GM21737 (cell line): ENCODE results near the gene CLRN3.

Experiments
- ATAC-seq: cut with Tn5 transposase; IDR thresholded peaks from one replicate; pipeline ENCODE4 v1.9.1; 2021; ENCODE audit warnings: mild to moderate bottlenecking, moderate library complexity; ENCODE audit not compliant: unreplicated experiment

The CLRN3 gene

DNA sequence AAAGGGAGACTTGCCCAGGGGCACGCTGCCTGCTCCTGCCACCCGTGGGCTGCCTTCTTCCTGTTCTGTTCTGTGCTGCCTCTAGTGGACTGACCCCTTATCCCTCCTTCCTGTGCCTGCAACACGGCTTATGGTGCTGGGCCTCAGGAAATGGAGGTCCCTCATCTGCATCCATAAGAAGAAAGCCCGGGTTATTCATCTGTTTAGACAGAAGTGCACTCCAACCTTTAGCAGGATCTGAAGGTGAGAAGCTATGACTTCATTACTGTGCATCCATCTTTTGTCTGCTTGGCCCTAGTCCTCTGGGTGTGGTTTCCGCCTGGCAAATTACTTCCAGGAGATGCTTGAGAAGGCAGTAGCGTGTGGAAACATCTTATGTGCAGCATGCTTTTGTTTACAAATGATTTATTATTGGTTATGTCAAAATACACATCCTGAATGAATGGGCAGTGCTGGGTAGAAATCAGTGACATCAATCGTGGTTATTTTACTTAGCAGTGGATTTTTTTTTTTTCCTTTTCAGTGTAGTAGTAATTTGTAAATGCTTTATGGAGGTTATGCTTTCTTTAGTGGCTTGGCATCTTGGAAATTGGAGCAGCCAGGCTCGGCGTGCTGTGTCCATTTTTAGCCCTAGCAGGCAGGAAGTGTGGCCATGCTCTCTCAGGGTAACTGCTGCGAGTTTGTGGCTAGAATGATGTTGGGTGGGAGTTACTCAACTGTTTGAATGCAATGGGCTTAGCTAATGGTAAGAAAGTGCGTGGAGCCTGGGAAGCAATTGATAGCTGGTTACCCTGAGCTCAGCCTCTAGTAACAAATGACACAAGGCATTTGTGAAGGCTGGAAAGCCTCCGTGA, 26.9 kb upstream of the CLRN3 start:
- no peak for ATAC-seq

DNA sequence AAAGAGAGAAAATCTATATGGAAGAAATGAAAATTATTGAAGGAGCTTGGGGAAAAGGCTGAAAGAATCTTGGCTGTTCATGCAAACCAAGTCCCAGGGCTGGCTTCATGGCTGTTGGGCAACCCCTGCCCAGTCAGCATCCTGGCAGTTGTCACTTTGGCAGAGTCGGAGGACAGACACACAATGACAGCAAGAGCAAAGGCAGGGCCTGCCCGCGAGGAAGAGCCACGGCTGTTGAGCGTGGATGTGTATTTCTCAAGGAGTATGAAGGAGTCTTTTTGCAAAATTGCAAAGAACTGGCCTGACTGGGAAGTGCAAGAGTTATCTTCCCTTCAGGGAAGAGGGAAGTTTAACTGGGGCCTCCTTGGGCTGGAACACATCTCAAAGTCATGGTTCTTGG, 25.8 kb upstream of the CLRN3 start:
- no peak for ATAC-seq

DNA sequence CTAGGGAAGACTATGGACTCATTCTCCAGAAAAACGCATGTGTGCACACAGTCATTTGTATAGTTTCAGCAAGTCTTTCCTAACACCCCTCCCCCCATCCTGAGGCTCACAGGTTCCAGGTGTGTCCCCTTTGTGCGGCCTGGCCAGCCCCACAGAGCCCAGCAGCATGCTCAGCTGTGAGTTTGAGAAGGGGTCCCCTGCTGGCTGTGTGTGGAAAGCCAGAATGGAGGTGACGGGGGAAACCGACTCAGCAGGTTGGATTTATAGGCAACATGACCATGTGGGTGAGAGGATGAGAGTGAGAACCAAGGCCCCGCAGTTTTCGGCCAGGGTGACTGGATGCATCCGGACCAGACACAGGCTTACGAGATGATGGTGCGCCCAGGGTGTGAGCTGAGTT, 24.1 kb upstream of the CLRN3 start:
- ATAC-seq: no peak

DNA sequence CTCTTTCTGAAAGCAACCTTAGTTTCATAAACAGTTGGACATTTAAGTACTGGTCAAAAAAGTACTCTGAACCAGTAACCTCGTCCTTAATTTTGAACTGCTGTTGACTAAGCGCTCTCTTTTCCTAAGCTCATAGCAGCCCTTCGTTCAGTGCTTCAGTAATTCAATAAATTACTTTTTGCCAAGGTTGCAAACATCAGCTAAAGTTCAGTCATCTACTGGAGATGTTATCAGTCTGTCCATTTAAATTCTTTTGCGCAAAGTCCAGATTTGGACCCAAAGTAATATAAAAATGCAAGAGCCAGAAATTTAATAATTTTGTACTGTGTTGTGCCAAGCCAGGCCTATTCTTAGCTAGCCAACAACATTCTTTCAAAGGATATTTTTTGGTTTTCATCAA, 22.6 kb upstream of the CLRN3 start:
- ATAC-seq: no peak

DNA sequence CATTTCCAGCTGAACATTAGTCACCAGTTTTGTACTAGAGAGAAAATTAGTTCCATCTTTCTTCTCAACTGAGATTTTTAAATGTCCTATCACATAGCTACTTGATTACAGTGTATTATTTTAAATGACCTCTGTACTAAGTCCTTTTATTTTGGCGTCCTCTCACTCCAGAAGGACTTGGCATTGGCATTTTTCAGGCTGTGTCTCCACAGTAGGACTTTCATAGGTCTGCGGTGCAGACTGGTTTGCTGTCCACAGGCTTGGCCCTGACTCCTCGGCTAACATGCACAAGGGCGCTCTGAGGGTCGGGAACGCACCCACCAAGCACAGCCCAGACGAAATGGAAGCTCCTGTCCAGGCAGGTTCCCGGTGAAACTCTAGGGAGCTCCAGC, 20.6 kb upstream of the CLRN3 start:
- ATAC-seq: no peak

DNA sequence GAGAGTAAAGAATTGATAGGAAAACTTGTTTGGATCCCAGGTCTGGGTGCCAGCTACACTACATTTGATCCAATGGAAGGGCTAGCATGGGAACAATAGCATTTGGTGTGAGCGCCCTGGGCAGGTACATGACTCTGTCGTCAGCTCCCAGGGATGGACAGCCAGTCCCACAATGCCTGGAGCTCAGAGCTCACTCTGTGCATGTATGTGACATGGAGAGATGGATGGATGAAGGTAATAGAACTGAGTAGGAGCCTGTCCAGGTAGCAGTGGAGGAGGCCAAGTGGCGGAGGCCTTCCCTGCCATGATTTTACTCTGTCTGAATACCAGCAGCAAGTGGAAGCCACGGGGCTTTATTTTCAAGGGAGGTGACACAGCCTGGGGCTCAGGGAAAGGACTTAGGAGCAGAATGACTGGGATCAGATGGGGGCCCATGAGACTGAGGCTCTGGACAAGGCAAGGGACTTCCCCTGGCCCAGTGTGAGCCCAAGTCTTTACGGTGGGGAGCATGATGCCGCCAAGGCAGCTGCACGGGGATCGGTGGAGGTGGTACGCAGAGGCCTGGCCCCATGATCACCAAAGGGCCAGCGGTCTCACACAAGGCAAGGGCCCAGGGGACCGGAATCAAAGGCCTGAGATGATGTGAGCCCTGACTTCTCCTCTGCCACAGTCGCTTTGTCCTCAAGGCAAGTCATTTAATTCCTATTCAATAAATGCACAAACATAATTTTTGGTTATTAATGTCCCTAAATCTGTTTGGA, 20.0 kb upstream of the CLRN3 start:
- no peak for ATAC-seq

DNA sequence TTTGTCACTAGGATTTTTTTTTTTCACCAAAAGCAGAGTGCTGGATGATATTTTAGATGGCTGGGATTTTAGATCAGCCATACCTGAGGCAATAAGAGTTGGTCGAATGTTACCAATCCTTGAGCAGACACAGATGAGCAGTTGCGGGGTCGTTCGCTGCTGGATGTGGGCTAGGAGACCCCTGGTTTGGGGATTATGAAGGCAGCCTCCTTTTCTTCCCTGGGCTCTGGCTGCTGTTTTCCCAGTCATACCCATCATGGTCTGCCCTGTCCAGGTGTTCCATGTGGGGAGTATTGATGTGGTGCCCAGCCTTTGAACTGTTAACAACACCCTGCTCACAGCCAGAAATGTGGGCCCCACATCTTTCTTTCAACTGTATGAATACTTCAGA, 19.1 kb upstream of the CLRN3 start:
- no peak for ATAC-seq

DNA sequence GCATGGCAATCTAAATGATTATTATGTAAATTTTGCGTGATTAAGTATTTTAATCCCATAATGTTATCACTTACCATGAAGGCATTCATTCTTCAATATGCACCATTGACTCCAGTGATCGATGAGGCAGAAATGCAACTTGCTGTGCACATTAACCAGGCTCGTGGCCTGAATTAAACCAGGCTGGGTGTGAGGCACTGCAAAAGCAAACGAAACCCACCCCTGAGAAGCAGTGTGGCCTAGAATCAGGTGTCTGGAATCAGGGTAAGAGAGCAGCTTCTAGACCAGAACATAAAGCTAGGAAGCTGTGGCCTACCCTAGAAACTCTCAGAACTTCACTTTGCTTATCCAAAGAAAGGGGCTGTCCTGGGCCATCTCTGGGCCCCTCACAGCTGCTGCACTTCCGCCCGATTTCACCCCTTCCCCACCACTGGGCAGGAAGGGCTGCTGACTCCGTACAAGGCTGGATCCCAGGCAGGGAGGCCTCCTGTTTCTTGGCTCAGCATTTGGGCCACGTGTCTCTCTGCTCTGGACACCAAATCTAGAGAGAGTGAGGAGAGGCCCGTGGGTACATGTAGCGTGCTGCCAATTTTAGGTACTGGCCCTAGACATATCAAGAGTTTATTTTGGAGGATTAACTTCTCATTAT, 18.6 kb upstream of the CLRN3 start:
- no peak for ATAC-seq

DNA sequence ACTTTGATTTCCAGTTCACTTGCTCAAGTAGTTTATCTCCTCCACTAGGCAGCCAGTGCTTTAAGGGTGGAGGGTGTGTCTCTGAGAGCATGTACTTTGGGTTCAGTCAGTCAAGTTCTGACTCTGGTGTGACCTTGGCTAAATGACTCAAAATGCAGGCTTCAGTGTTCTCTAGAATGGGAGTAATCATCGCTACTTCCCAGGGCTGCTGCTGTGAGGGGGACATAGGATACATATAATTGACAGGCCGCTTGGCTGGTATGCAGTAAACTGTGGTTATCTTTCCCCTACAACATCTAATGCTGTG, 17.7 kb upstream of the CLRN3 start:
- ATAC-seq: no peak

DNA sequence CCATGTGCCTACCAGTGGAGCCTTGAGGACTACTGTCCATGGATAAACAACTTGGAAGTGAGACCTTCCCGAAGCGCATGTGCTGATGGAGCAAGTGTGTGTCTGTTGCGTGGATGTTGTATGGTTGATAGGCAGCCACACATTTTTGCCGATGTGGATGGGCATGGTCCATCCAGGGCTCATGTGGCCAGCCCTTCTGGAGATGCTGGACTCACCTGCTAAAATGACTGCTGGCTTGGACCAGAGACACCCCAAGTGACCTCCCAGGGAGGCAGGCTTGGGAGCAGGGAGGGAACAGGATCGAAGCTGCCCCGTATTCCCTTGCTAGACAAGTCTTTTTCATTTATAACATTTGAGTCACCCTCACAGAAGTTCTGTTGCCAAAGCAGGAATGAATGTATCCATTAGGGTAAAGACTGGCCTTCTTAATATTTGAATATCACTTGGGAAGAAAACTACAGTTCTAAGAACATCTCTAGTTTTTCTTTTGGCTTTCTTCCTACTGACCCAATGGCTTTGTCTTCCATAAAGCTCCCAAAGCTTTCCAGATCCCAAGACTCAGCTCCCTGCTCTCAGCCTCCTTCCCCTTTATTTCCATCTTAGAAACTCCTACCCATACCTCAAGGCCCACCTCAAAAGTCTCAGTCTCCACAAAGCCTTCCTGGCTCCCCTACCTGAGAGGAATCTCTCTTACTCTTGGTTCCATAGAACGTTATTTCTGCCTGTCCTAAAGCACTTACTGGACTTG, 17.1 kb upstream of the CLRN3 start:
- ATAC-seq: no peak

DNA sequence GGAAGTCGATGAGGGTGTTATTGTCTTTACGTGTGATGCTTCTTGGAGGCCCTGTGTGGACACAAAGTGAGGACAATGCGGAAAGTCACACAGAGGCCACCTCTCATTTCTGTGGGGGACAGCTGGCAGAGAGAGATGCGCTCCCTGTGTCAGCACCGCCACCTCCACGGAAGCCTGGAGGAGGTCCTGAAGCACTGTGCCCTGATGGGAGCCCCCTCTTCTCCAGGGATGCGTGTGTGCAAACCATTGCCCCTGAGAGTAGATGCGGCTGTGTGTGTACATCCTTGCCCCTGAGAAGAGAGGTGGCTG, 16.2 kb upstream of the CLRN3 start:
- ATAC-seq: no peak

DNA sequence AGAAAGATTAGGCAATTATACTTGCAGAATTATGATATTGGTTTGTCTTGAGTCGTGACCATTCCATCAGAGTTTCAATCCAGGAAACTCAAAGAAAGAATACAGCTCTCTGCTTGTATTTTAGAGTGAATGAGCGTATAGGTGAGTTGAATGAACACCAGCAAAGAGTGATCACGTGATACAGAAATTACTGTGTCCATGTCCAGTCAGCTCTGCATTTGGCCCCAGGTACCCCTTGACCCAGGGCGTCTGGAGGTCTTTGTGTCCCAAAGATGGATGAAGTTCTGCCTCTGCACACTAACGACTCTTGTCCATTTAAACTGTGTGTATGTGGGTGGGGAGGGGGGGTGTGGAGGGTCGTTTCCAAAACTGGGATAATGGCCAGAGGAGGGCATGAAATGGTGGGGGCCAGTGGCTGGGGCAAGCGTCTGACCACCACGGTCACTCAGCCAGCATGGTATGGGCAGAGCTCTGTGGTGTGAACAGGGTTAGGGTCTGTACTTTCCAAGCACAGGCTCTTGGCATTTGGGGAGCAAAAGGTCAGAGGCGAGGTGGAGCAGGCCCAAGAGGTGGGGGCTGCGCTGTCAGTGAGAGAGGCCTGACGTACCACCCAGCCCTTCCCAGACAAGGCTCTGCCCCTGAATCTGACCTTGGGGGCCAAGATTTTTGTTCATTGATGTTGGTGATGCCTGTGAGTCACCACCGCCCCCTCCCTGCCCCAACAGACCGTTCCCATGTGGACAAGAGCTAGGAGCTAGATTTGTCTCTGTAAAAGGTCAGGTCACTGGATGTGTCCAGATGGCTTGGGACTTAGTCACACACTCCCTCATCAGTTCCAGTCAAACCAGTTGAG, 15.6 kb upstream of the CLRN3 start:
- ATAC-seq: no peak

DNA sequence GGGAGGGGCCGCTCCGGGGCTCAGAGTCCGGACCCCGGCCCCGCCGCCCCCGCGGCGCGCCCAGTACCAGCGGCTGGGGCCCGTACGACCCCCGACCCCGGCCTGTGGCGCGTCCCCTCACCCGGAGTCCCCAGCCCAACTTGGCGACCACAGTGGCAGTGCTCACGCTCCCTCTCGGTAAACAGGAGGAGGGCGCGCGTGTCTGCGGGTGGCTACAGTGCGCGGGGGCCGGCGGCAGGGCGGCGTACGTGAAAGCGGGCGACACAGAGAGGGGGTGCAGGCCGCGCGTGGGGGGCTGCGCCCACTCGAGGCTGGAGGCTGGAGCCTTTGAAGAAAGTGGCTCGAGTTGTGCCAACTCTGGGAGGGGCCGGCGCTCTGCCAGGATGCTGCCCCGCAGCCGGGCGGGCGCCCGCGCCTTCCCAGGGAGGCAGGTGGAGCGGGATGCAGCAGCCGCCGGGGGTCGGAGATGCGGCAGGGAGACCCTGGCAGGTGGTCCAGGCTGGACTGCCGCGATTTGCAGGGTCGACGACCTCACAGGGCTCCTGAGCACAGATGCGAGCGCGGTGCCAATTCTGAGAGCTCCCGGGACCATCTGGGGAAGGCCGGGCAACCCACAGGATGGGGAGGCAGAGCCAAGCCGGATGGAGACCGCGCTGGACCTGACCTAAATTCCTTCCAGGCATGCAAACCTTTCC, 14.8 kb upstream of the CLRN3 start:
- no peak for ATAC-seq

DNA sequence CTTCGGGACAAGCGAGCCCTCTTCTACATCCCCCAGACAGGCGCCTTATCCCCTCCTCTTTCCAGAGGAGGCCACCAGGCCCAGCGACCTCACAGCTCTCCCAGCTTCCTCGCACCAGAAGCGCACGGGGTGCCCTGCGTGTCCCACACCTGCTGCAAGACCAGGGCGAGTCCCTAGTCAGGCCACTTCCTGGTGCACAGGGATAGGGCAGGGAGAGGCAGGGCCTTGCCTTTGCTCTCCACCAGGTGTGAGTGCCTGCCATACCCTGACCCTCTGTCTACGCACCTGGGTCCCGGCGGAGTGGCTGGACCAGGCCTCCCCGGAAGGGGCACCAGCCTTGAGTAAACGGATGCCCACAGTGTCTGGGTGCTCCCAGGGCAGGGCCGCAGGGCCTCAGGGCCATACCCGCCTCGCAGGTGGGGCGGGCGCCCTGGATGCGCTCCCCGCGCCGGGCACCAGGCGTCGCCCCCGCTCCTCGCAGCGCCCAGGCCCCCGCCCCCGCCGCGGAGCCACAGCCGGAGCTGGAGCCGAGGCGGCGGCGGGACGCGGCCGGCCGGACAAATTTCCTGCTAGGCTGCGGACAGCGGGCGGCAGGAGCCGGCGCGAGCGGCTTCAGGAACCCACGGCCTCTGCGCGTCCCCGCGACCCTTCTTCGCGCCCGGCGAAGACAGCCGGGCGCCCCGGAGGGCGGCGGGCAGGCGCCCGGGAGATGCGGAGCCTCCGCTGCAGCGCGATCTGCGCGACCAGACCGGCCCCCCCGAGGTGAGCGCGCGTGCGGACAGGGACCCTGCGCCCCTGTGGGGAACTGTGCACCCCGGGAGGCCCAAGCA, 14.0 kb upstream of the CLRN3 start, which contains the start of gene PTPRE:
TSS of gene PTPRE (plus strand) at position 556 of the 830 bp plus-strand sequence. CDS start 133,779 bp downstream, outside the sequence.
- peak; percentile 85 for ATAC-seq

DNA sequence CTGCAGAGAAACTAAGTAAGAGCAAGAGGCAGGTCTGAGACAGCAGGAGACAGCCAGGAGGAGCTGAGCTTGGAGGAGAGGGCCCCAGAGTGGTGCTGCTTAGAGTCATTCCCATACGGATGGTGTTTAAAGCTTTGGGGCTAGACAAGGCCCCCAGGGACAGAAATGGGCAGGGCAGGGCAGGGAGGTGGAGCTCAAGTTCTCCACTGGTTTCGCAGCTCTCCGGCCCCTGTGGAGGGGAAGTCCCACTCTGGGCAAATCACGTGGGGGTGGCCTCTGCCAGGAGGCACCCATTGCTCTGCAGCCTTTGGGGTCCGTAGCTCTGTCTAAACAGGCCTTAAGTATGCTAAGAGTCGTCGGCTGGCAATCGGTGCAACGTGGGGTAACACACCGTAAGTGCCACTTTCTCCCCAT, 13.1 kb upstream of the CLRN3 start:
- no peak for ATAC-seq

DNA sequence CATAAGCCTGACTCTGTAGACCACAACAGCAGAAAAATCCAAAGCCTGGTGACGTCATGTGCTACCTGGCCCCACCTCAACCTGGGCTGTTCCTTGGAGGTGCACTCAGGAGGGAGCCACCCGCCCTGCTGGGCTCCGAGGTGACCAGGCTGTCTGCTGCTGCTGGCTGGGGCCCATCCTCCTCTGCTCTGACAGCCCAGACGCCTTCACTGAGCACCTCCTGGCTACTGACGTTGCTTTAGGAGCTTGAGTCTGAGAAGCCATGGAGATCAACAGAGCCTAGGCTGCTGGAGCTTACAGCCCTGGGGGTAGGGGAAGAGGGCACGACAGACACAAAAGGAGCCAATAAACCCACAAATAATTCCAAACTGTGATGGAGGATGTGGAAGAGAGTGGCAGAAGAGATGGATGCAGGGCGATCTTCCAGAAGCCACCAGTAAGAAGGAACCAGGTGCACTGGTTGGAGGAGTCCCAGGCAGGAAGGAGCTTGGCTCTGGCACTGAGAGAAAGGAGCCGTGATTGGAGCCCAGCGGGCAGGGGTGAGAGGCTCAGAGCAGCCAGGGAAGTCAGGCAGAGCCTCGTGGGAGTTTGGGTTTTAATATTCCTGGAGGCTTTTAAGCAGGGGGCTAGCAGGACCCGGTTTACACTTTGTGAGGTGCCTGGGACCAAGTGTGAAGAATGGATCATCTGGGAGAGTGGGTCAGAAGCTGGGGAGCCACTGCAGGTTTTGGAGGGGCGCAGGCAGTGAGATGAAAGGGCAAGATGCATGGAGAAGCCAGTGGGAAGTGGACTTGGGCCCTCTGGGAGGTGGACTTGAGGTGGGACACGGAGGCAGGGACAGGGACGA, 12.5 kb upstream of the CLRN3 start:
- ATAC-seq: no peak

DNA sequence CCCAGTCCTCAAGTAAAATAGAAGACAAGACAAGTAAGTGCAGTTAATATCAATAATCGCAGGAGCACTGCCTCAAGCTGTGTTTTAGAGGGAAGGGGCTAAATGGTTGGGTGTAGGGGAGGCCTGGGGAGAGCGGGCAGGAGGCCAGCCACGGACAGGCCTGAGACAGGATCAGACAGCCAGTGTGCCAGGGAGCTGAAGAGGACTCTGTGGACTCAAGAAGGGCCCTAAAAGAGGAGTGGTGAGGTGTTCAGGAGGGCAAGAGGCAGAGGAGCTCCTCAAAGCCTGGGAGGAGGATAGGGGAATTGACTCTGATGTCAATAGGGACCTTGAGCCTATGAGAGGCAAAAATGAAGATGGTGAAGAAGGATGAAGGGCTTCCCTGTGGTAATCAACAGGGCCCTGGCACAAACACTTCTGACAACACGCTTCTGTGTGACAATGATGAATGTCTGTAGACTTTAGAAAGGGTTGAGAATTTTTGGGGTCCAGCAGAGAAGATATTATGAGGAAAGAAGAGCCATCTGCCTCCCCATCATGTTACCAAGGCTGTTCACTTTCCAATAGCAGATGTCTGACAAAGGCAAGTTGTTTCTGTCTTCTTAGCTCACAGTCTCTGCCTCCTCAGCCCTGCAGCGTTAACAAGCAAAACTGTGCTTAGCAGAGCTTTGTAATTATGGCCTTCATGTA, 11.7 kb upstream of the CLRN3 start:
- ATAC-seq: no peak

DNA sequence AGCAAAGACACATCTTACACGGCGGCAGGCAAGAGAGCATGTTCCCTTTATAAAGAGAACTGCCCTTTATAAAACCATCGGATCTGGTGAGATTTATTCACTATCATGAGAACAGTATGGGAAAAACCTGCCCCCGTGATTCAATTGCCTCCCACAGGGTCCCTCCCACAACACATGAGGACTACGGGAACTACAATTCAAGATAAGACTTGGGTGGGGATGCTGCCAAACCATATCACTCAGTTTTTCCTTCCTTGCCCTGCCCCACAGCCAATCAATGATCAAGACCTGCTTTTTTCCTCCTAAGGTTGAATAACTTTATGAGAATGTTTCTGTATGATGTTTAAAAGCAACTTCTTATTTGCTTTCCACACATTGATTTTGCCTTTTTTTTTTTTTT, 11.0 kb upstream of the CLRN3 start:
- no peak for ATAC-seq
